ENCODE data around the gene PWP2.

DNA sequence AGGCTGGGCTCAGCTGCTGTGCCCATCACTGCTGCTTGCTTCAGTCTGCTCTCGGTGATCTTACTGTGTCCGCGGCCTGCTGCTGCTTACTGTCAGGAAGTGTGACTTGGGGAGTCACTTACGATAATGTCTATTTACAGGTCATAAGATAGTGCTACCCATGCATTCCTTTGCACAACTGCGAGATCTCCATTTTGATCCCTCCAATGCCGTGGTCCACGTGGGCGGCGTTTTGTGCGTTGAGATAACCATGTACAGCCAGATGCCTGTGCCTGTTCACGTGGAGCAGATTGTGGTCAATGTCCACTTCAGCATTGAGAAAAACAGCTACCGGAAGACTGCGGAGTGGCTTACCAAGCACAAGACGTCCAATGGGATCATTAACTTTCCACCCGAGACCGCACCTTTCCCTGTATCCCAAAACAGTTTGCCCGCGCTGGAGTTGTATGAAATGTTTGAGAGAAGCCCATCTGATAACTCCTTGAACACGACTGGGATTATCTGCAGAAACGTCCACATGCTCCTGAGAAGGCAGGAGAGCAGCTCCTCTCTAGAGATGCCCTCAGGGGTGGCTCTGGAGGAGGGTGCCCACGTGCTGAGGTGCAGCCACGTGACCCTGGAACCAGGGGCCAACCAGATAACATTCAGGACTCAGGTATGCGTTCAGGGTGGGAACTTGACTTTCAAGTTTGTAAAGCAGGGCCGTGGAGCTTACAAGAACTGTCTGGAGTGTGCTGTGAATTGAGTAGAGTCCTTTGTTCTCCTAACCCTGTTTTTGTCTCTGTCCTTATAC lies 24.4 kb upstream of the PWP2 start:
- TF ChIP-seq ZNF274 (IDR thresholded peaks at IDR 0.05; ENCODE audit: low read depth, low read length), result no peak
- TF ChIP-seq SUZ12 (IDR thresholded peaks at IDR 0.05; ENCODE audit: extremely low read depth, insufficient read depth, insufficient read length), result no peak

Measured in NT2/D1 (cell line).